ENCODE results near the gene FMNL3. TPM values are rescaled to one million over a fixed set of nuclear protein-coding genes. Genes with fewer than 3 reads are reported as not detected.

FMNL3 gene
- total and polyA plus RNA-seq, 2 of the 13 experiments (the other 11 are each of a cell fraction or from before 2014, with no cell fraction given) = 0.44 to 1.1 TPM

- TF ChIP-seq, protein P1, sequence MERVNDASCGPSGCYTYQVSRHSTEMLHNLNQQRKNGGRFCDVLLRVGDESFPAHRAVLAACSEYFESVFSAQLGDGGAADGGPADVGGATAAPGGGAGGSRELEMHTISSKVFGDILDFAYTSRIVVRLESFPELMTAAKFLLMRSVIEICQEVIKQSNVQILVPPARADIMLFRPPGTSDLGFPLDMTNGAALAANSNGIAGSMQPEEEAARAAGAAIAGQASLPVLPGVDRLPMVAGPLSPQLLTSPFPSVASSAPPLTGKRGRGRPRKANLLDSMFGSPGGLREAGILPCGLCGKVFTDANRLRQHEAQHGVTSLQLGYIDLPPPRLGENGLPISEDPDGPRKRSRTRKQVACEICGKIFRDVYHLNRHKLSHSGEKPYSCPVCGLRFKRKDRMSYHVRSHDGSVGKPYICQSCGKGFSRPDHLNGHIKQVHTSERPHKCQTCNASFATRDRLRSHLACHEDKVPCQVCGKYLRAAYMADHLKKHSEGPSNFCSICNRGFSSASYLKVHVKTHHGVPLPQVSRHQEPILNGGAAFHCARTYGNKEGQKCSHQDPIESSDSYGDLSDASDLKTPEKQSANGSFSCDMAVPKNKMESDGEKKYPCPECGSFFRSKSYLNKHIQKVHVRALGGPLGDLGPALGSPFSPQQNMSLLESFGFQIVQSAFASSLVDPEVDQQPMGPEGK (CRISPR knock-in tag; IDR thresholded peaks at IDR 0.05) = 0 out of 2 replicates have a peak, but pooled peaks have one; percentile 47
- TF ChIP-seq SMARCE1 (IDR thresholded peaks at IDR 0.05; ENCODE audit: borderline replicate concordance) (no peak), TAF1 (CRISPR knock-in tag; IDR thresholded peaks at IDR 0.05) (peak; percentile 68), ZSCAN9 (CRISPR knock-in tag; IDR thresholded peaks at IDR 0.05; ENCODE audit: borderline replicate concordance) (peak; percentile 29; the same call in 1 of the 2 replicates), ARHGAP35 (CRISPR knock-in tag; IDR thresholded peaks at IDR 0.05; ENCODE audit: borderline replicate concordance) (no peak), MAF1 (CRISPR knock-in tag; IDR thresholded peaks at IDR 0.05; ENCODE audit: borderline replicate concordance) (no peak), ZNF619 (CRISPR knock-in tag; IDR thresholded peaks at IDR 0.05) (no peak), NCOA2 (CRISPR knock-in tag; IDR thresholded peaks at IDR 0.05) (no peak), RBM22 (optimal IDR thresholded peaks at IDR 0.05; ENCODE audit: low read length) (no peak), PAX8 (CRISPR knock-in tag; IDR thresholded peaks at IDR 0.05; ENCODE audit: borderline replicate concordance) (no peak), ZNF646 (CRISPR knock-in tag; IDR thresholded peaks at IDR 0.05) (no peak), NKX3-1 (CRISPR knock-in tag; IDR thresholded peaks at IDR 0.05) (no peak), ZNF441 (CRISPR knock-in tag; IDR thresholded peaks at IDR 0.05; ENCODE audit: borderline replicate concordance) (no peak), SNRNP70 (IDR thresholded peaks at IDR 0.05; ENCODE audit: low read depth, low read length) (no peak), ZNF75D (CRISPR knock-in tag; IDR thresholded peaks at IDR 0.05; ENCODE audit: borderline replicate concordance) (no peak), MYC (CRISPR knock-in tag; IDR thresholded peaks at IDR 0.05; ENCODE audit: borderline replicate concordance) (peak; percentile 58; the same call in 1 of the 2 replicates), IKZF1 (IDR thresholded peaks at IDR 0.05) (no peak)
- TF ChIP-seq, protein P2, sequence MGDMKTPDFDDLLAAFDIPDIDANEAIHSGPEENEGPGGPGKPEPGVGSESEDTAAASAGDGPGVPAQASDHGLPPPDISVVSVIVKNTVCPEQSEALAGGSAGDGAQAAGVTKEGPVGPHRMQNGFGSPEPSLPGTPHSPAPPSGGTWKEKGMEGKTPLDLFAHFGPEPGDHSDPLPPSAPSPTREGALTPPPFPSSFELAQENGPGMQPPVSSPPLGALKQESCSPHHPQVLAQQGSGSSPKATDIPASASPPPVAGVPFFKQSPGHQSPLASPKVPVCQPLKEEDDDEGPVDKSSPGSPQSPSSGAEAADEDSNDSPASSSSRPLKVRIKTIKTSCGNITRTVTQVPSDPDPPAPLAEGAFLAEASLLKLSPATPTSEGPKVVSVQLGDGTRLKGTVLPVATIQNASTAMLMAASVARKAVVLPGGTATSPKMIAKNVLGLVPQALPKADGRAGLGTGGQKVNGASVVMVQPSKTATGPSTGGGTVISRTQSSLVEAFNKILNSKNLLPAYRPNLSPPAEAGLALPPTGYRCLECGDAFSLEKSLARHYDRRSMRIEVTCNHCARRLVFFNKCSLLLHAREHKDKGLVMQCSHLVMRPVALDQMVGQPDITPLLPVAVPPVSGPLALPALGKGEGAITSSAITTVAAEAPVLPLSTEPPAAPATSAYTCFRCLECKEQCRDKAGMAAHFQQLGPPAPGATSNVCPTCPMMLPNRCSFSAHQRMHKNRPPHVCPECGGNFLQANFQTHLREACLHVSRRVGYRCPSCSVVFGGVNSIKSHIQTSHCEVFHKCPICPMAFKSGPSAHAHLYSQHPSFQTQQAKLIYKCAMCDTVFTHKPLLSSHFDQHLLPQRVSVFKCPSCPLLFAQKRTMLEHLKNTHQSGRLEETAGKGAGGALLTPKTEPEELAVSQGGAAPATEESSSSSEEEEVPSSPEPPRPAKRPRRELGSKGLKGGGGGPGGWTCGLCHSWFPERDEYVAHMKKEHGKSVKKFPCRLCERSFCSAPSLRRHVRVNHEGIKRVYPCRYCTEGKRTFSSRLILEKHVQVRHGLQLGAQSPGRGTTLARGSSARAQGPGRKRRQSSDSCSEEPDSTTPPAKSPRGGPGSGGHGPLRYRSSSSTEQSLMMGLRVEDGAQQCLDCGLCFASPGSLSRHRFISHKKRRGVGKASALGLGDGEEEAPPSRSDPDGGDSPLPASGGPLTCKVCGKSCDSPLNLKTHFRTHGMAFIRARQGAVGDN (CRISPR knock-in tag; IDR thresholded peaks at IDR 0.05) = peak; percentile 80
These were observed 83.9 kb downstream of the FMNL3 start, which contains the start of gene PRPF40B (continued) for GRCh38 chr12:49623142-49623904.
